ENCODE results near the gene PCBP1. TPM values are rescaled to one million over a fixed set of nuclear protein-coding genes. Genes with fewer than 3 reads are reported as not detected.
A peak's percentile ranks its signal among the peaks of the same experiment; 100 is the strongest.

PCBP1 gene
- total RNA-seq, 2 experiments from 2014 or later: 527 to 544 TPM

DNA sequence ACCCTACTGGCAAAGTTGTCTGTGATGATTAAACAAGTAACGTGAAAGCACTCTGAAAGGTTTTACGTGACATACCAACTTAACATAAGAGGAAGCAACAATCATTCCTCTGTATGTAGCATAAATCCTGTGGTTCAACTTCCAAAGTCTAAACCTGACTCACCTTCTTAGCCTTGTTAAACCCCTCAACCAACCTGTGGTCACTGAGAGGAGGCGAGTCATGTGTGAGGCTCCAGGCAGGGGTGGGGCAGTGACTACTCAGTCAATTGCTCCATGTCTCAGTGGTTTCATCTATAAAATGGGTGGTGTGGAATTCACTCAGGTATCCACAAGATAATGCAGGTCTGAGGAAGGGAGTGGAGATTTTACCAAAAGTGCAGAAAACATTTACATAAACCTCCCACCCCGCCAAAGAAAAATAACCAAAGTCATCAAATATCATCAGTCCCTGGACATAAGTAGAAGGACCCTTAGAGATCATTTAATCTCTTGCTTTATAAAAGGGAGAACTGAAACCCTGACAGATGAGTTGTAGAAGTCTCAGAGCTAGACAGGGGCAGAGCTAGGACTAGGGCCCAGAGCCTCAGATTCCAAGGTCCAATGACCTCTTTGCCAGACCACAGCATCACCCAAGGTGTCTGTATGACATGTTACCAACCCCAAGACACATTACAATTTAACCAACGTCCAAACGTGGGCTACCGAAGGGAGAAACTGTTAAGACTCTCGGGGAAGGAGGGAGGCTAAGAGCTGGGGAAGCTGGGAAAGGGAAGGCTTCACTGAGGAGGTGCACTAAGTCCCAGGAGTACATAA, 3.7 kb upstream of the PCBP1 start:
- peak; percentile 36 for DNase-seq

DNA sequence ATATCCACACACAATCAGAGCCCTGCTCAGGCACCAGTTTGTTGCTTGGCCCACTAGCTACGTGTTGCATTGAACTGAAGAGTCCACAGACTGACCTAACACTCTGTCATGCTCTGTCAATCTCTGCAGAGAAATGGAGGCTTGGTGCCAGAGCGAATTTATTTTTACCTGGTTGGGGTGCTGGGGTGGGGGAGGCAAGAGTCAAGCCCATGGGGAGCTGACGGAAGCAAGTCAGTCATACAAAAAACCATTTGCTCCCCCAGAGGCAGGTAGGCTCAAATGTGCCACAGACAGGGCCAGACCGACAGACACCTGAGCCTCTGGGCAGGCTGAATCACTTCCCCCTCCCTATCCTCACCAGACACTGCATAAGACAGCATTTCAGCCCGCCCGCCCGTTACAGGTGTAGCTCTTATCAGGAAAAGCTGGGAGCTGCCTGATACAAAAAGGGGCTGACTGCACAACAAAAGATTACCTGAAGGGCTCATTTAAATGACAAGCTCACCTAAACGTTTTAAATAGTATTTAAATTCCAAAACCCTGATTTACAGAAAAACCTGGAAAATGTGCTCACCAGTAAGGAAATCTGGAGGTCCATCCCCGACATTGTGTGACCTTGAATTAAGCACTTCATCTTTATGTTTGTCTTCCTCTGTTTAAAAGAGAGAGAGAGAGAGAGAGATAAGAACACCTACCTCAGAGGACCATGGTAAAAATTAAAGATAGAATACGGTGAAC, 2.1 kb upstream of the PCBP1 start:
- POLR2A ChIA-PET: interaction anchor here (1.0 kb wide), 1 partner anchor 48 kb away, joined by 5 read pairs; no protein-coding TSS in a partner anchor
- no peaks in the 10 kb centered on the region for H3K9me3 Mint-ChIP-seq
- H3K27me3 Mint-ChIP-seq: no peaks in the 10 kb centered on the region
- CTCF ChIA-PET: interaction anchor here (0.8 to 5.8 kb wide), 15 partner anchors 9 to 191 kb away, joined by 3 to 31 read pairs (median 3); partner anchors contain the start of gene SNRNP27
- H3K27ac Mint-ChIP-seq: peak overlapping the region; percentile 100
- H3K4me3 Mint-ChIP-seq: peak overlapping the region; percentile 98
- DNase-seq: peak; percentile 56
- peaks cover 51% of the 10 kb centered on the region for H3K4me1 Mint-ChIP-seq
- H3K36me3 Mint-ChIP-seq (ENCODE audit: low read depth): peaks cover 52% of the 10 kb centered on the region

More for the DNA sequence above, 3.7 kb upstream of the PCBP1 start:
- Mint-ChIP-seq H3K27me3 (no peaks in the 10 kb centered on the region), H3K4me1 (peaks cover 60% of the 10 kb centered on the region), H3K27ac (peak overlapping the region; percentile 81), H3K4me3 (peak overlapping the region; percentile 52), H3K36me3 (ENCODE audit: low read depth) (peaks cover 50% of the 10 kb centered on the region), H3K9me3 (no peaks in the 10 kb centered on the region)
- ChIA-PET CTCF (interaction anchor here (0.8 to 5.8 kb wide), 8 partner anchors 13 to 171 kb away, joined by 3 to 31 read pairs (median 4); partner anchors contain the start of gene MXD1), POLR2A (no interaction called here)

DNA sequence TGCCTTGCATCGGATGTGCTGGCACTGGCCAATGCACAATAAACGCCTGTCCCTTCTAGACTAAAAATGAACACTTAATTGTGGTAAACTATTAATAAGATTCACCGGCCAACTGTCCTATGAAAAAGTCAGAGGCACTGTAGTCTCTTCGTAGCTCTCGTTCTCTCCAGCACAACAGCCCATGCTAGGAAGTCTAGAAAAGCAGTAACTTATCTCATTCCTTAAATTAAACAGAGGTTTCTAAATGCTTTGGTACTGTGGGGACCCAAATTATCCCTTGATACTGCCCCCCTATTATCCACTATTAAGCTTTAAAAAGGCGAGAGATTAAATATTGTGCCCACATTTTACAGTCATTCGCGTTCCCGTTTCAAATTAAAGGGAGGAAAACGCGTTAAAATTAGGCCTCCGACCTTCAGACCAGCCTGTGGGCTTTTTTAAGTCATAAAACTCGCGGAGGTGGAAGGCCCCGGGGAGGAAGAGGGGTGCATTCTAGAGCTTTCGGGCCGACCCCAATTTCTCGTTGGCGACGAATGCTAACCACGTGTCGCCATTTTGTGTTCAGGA, 1.5 kb upstream of the PCBP1 start:
- peak overlapping the region; percentile 98 for H3K4me3 Mint-ChIP-seq
- DNase-seq: no peak
- H3K4me1 Mint-ChIP-seq: peaks cover 51% of the 10 kb centered on the region
- POLR2A ChIA-PET: interaction anchor here (1.0 kb wide), 1 partner anchor 47 kb away, joined by 5 read pairs; no protein-coding TSS in a partner anchor
- H3K27me3 Mint-ChIP-seq: no peaks in the 10 kb centered on the region
- H3K36me3 Mint-ChIP-seq (ENCODE audit: low read depth): peaks cover 53% of the 10 kb centered on the region
- peak overlapping the region; percentile 100 for H3K27ac Mint-ChIP-seq
- no peaks in the 10 kb centered on the region for H3K9me3 Mint-ChIP-seq
- CTCF ChIA-PET: interaction anchor here (0.8 to 5.8 kb wide), 12 partner anchors 9 to 192 kb away, joined by 3 to 31 read pairs (median 4); partner anchors contain the start of gene SNRNP27

- Mint-ChIP-seq H3K27ac (peak overlapping the region; percentile 100), H3K9me3 (no peaks in the 10 kb centered on the region), H3K4me3 (peak overlapping the region; percentile 98), H3K27me3 (no peaks in the 10 kb centered on the region), H3K4me1 (peaks cover 51% of the 10 kb centered on the region), H3K36me3 (ENCODE audit: low read depth) (peaks cover 51% of the 10 kb centered on the region)
- POLR2A ChIA-PET: interaction anchor here (0.6 to 1.0 kb wide), 3 partner anchors 46 to 124 kb away, joined by 3 to 5 read pairs (median 3); no protein-coding TSS in a partner anchor
- DNase-seq: peak; percentile 84
- CTCF ChIA-PET: interaction anchor here (0.5 to 5.8 kb wide), 8 partner anchors 10 to 162 kb away, joined by 3 to 31 read pairs (median 5); no protein-coding TSS in a partner anchor
These were observed 919 bp upstream of the PCBP1 start for GRCh38 chr2:70086278-70086837.

DNA sequence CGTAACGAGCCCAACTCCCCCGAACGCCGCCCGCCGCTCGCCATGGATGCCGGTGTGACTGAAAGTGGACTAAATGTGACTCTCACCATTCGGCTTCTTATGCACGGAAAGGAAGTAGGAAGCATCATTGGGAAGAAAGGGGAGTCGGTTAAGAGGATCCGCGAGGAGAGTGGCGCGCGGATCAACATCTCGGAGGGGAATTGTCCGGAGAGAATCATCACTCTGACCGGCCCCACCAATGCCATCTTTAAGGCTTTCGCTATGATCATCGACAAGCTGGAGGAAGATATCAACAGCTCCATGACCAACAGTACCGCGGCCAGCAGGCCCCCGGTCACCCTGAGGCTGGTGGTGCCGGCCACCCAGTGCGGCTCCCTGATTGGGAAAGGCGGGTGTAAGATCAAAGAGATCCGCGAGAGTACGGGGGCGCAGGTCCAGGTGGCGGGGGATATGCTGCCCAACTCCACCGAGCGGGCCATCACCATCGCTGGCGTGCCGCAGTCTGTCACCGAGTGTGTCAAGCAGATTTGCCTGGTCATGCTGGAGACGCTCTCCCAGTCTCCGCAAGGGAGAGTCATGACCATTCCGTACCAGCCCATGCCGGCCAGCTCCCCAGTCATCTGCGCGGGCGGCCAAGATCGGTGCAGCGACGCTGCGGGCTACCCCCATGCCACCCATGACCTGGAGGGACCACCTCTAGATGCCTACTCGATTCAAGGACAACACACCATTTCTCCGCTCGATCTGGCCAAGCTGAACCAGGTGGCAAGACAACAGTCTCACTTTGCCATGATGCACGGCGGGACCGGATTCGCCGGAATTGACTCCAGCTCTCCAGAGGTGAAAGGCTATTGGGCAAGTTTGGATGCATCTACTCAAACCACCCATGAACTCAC, 673 bp downstream of the PCBP1 start:
- Mint-ChIP-seq H3K36me3 (ENCODE audit: low read depth) (peaks cover 54% of the 10 kb centered on the region), H3K27ac (peak overlapping the region; percentile 100), H3K4me3 (peak overlapping the region; percentile 98), H3K4me1 (peaks cover 58% of the 10 kb centered on the region), H3K9me3 (no peaks in the 10 kb centered on the region), H3K27me3 (no peaks in the 10 kb centered on the region)
- ChIA-PET POLR2A (interaction anchor here (1.8 kb wide), 2 partner anchors 45 to 54 kb away, joined by 6 to 10 read pairs; no protein-coding TSS in a partner anchor), CTCF (interaction anchor here (0.6 to 1.7 kb wide), 13 partner anchors 15 to 226 kb away, joined by 3 to 12 read pairs (median 4); no protein-coding TSS in a partner anchor)
- peak; percentile 60 for DNase-seq

DNA sequence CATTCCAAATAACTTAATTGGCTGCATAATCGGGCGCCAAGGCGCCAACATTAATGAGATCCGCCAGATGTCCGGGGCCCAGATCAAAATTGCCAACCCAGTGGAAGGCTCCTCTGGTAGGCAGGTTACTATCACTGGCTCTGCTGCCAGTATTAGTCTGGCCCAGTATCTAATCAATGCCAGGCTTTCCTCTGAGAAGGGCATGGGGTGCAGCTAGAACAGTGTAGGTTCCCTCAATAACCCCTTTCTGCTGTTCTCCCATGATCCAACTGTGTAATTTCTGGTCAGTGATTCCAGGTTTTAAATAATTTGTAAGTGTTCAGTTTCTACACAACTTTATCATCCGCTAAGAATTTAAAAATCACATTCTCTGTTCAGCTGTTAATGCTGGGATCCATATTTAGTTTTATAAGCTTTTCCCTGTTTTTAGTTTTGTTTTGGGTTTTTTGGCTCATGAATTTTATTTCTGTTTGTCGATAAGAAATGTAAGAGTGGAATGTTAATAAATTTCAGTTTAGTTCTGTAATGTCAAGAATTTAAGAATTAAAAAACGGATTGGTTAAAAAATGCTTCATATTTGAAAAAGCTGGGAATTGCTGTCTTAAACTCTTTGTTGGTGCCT, 1.4 kb downstream of the PCBP1 start:
- Mint-ChIP-seq H3K9me3 (no peaks in the 10 kb centered on the region), H3K27me3 (no peaks in the 10 kb centered on the region), H3K4me3 (peak overlapping the region; percentile 98), H3K36me3 (ENCODE audit: low read depth) (peaks cover 47% of the 10 kb centered on the region), H3K4me1 (peaks cover 55% of the 10 kb centered on the region), H3K27ac (peak overlapping the region; percentile 100)
- CTCF ChIA-PET: interaction anchor here (0.6 to 1.6 kb wide), 11 partner anchors 15 to 225 kb away, joined by 3 to 12 read pairs (median 4); no protein-coding TSS in a partner anchor
- DNase-seq: no peak
- POLR2A ChIA-PET: interaction anchor here (1.0 to 1.8 kb wide), 3 partner anchors 28 to 54 kb away, joined by 3 to 10 read pairs (median 6); no protein-coding TSS in a partner anchor

GRCh38 chr2:70089220-70089982, 2.1 kb downstream of the PCBP1 start:
- Mint-ChIP-seq H3K4me3 (peak overlapping the region; percentile 98), H3K4me1 (peaks cover 53% of the 10 kb centered on the region), H3K27ac (peak overlapping the region; percentile 100), H3K36me3 (ENCODE audit: low read depth) (peaks cover 46% of the 10 kb centered on the region), H3K27me3 (no peaks in the 10 kb centered on the region), H3K9me3 (no peaks in the 10 kb centered on the region)
- ChIA-PET CTCF (interaction anchor here (1.1 to 3.4 kb wide), 8 partner anchors 16 to 53 kb away, joined by 3 to 12 read pairs (median 4); no protein-coding TSS in a partner anchor), POLR2A (interaction anchor here (1.0 to 1.8 kb wide), 3 partner anchors 27 to 53 kb away, joined by 3 to 10 read pairs (median 6); no protein-coding TSS in a partner anchor)
- peak; percentile 48 for DNase-seq

DNA sequence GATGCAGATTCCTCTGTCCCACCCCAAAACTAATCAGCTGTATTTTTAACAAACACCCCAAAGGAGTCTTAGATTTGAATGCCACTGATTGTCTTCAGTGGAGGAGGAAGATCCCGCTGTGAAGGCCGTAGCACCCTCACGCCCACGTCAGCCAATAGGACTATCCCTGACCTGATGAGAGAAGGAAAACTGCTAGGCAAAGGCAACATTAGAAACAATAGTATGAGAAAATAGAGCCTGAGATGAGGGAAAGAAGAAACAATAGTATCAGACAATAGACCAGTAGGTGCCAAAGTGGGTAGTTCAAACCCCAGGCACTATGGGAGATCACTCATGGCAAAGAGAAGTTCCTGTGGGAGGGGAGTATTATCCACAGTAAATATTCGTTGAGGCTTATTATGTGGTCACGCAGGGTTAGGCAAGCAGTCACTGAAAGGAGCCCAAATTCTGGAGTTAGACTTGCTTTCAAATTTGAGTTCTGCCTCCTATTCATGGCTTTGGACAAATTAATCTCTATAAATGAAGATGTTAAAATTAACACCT, 2.8 kb downstream of the PCBP1 start:
- Mint-ChIP-seq H3K4me1 (peaks cover 56% of the 10 kb centered on the region), H3K27ac (peak overlapping the region; percentile 100), H3K27me3 (no peaks in the 10 kb centered on the region), H3K36me3 (ENCODE audit: low read depth) (peaks cover 52% of the 10 kb centered on the region), H3K9me3 (no peaks in the 10 kb centered on the region), H3K4me3 (peak overlapping the region; percentile 98)
- DNase-seq: no peak
- ChIA-PET POLR2A (no interaction called here), CTCF (interaction anchor here (0.8 to 3.4 kb wide), 3 partner anchors 14 to 52 kb away, joined by 3 to 11 read pairs (median 3); no protein-coding TSS in a partner anchor)

GRCh38 chr2:70090706-70091334, 3.5 kb downstream of the PCBP1 start:
- Mint-ChIP-seq H3K9me3 (no peaks in the 10 kb centered on the region), H3K36me3 (ENCODE audit: low read depth) (peaks cover 54% of the 10 kb centered on the region), H3K27me3 (no peaks in the 10 kb centered on the region), H3K4me3 (peak overlapping the region; percentile 98), H3K27ac (peak overlapping the region; percentile 100), H3K4me1 (peaks cover 55% of the 10 kb centered on the region)
- ChIA-PET CTCF (interaction anchor here (0.8 to 3.4 kb wide), 4 partner anchors 15 to 51 kb away, joined by 3 to 11 read pairs (median 4); no protein-coding TSS in a partner anchor), POLR2A (interaction anchor here (0.5 to 0.6 kb wide), 2 partner anchors 10 to 17 kb away, joined by 3 to 10 read pairs; no protein-coding TSS in a partner anchor)
- DNase-seq: no peak

All from activated CD4-positive, alpha-beta T cell treated with anti-CD3 and anti-CD28 coated beads, Interleukin-2, amount 10 ng/mL, durations not matched to agents 7 days and 5 days (primary cell).